ENCODE results near the gene TGM1. TPM values are rescaled to one million over a fixed set of nuclear protein-coding genes. Genes with fewer than 3 reads are reported as not detected.
"Not testable (repeated sequence)": the region's sequence is repeated elsewhere in the genome, so short reads cannot be mapped to it uniquely, and the experiment has no call there.

TGM1 gene
- polyA plus RNA-seq, 3 donors, result 1.2 to 1.9 (median 1.2) TPM

GRCh38 chr14:24235804-24236688, 26.9 kb downstream of the TGM1 start:
- DNase-seq (ENCODE audit: low read depth in 3 of 3, low spot score in 2 of 3), result no peak

DNA sequence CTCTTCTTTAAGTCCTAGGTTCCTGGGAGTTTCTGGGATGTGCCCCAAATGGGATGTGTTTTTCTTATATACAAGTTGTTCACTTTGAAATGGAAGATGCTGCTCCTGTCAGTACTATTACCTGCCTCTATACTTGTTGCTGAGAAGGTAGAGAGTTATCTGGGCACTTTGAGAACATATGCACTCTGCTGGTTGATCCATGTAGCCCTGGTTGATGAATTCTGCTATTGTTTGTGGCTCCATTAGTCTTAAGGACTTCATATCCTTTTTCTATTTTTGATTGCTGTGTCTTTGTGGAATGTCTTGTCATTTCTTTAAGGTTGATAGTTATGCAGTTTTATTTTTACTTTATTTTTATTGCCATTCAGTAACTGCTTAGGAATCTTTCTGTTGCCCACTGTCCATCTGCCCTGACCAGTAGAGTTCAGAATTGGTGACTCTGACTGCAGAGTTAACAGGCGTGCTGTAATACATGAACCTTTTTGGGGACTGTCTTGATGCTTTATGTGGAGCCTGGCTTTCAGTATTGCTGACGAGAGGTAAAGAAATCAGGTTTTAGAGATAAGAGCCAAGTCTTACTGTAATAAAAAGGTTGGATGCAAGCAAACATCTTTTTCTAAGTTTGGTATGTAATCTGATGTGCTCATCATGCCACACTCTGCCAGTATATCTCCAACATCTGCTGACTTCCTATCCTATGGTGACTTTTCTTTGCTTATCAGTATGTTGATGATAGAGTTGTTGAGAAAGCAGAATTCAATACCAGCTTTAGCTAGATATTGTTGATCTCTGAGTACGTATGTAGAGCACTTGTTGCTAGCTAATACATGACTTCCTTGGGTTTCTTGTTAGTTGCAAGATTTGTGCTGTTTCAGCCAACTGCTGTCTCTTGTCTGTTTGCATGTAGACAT, 28.6 kb downstream of the TGM1 start:
- DNase-seq (ENCODE audit: low read depth in 3 of 3, low spot score in 2 of 3), result no peak

DNA sequence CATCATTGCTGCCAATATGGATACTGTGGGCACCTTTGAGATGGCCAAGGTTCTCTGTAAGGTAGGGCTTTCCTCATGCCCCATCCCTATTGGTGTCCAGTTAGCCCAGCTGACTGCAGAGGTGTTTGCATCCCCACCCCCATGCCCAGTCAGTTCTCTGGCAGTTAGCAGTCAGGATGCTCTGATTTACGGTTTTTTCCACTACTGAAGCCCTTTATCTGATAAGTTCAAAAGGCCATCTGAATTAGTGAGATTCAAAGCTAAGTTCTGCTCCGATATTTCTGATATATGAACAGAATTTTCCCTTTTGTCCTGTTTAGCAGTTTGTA, 29.5 kb downstream of the TGM1 start:
- DNase-seq (ENCODE audit: low read depth in 3 of 3, low spot score in 2 of 3), result no peak

DNA sequence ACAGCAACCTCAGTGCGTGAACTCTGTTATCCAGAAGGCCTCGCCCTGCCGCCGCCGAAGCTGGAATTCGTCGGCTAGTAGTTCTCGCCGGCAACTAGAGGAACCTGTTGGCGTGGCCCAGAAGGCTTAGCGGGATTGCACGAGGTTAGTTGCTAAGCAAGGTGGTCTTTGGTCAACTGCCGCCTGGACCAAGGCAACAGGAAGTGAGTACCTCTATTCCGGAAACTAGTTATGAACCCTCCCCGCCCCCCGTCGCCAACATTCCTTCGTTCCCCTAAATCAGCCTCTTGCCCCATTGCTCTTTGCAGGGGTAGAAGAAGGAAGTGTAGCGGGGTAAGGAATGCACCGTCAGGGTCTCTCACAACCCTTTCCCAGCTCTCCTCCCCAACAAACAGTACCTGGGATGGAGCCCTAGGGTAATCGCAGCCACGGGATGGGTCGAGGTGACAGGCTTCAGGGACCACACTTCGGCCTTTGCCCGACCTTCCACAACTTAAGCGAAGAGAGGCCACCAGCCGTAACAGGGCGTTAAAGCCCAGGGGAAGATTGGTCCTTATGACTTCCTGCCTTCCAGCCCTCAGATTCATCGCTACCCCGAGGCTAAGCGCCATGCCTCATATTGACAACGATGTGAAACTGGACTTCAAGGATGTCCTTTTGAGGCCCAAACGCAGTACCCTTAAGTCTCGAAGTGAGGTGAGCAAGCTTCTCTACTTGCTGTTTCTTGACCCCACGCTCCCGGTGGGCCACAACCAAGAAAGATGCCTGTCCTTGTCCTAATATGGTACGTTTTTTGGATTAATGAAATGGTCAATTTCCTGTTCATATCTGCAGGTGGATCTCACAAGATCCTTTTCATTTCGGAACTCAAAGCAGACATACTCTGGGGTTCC, 30.1 kb downstream of the TGM1 start, which contains the start of gene GMPR2:
TSS of gene GMPR2 (plus strand) at position 285 of the 893 bp plus-strand sequence. CDS start at position 610, 325 bp downstream.
- no peak for DNase-seq (ENCODE audit: low read depth in 3 of 3, low spot score in 2 of 3)

DNA sequence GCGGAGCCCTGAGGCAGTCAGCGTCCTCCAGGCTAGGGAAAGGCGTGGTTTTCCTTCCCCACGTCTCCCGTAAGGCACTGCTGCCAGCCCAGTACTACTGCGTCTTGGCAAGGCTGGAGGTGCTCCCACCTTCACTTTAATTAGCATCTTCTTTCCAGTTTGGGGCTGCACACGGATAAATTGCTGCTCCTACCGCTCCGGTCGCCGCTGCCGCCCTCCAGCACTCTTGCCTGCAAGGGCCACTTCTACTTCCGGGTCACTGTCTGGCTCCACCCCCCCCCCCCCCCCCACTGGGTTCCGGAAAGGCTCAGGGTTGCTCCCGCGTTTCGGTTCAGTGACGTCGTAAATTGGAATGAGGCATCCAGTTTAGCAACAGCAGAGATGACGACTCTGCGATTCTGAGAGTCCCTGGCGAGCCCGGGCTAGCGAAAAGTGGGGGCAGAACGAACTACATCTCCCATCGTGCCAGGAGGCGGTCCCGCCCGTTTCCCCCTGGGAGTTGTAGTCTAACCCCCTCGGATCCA, 30.8 kb downstream of the TGM1 start, which contains the start of gene NEDD8:
TSS of gene NEDD8 (minus strand) at position 247 of the 524 bp plus-strand sequence. CDS start at position 147, 100 bp downstream.
- peak; percentile 83 to 90 (median 84) for DNase-seq (ENCODE audit: low read depth in 3 of 3, low spot score in 2 of 3)

DNA sequence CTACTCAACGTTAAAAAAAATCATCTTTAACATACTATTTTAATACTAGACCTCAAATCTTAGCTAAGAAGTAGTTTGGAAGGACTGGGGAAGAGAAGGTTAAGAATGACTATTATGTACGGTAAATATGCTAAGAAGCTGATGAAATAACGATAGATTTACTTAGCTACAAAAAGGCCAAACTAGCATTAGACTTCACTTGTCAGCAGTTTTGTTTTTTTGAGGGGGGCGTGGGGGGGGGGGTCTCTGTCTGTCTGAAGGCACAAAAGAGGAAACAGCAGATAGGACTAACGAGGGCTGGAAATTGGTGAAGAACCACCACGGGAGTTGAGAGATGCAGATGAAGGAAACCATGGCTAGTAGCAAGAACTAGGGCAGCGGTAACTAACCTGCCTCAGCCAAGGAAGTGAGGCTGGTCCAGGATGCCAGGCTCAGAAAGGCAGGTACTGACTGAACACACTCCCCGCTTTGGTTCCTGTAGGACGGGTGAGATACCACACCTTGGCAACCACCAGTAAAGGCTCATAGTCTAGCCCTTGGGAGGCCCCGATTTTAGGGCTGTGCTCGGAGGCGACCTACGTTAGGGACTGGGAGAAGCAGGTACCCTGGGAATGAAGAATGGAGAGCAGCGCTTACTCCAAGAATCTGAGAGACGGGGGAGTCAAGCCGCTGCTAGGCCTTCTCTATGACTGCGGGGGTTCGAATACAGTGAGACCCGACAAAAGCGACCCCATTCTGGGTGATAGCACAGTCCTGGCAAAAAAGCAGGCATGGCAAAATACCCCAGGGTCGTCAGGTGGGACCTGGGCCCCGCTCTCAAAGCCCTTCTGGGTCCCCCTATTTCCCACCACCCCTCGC, 31.5 kb downstream of the TGM1 start:
- no peak for DNase-seq (ENCODE audit: low read depth in 3 of 3, low spot score in 2 of 3)

DNA sequence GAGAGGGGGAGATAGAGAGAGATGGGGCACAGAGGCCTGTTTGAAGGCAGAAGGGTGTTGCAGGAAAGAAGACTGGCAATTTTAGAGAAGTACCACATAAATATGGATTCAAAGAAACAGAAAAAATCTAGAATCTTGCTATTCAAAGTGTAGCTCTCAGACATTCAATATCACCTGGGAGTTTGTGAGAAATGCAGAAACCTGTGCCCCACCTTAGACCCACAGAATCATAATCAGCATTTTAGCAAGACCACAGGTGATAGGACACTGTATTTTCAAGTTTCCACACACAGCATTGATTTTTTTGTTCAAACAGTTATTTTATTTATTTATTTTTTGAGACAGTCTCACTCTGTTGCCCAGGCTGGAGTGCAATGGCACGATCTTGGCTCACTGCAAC, 34.1 kb downstream of the TGM1 start:
- no peak for DNase-seq (ENCODE audit: low read depth in 3 of 3, low spot score in 2 of 3)

- no peak for DNase-seq (ENCODE audit: low read depth in 3 of 3, low spot score in 2 of 3)
These were observed 36.5 kb downstream of the TGM1 start for GRCh38 chr14:24226473-24226872.

DNA sequence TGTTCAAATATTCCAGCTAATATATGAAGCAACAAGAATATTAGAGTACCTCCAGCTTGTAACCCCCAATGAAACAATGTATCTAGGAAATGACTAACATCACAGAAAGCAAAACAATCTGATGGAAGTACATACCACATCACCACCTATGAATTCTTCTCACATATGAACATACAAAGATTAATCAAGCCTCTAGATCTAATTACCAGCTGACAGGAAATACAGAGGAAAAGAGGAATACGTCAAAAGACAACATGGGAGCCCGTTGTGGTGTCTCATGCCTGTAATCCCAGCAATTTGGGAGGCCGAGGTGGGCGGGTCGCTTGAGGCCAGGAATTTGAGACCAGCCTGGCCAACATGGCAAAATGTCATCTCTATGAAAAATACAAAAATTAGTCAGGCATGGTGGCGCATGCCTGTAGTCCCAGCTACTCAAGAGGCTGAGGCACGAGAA, 38.3 kb downstream of the TGM1 start:
- no peak for DNase-seq (ENCODE audit: low read depth in 3 of 3, low spot score in 2 of 3)

DNA sequence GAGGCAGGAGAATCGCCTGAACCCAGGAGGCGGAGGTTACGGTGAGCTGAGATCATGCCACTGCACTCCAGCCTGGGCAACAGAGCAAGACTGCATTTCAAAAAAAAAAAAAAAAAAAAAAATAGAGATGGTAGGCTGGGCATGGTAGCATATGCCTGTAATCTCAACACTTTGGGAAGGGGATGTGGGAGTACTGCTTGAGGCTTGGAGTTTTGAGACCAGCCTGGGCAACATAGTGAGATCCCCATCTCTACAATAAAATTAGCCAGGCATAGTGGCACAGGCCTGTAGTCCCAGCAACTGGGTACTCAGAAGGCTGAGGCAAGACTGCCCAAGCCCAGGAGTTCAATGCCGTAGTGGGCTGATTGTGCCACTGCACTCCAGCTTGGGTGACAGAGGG, 40.0 kb downstream of the TGM1 start:
- not testable (repeated sequence) for DNase-seq (ENCODE audit: low read depth in 3 of 3, low spot score in 2 of 3)

- no peak for DNase-seq (ENCODE audit: low read depth in 3 of 3, low spot score in 2 of 3)
These were observed 43.5 kb downstream of the TGM1 start for GRCh38 chr14:24219521-24219920.

DNA sequence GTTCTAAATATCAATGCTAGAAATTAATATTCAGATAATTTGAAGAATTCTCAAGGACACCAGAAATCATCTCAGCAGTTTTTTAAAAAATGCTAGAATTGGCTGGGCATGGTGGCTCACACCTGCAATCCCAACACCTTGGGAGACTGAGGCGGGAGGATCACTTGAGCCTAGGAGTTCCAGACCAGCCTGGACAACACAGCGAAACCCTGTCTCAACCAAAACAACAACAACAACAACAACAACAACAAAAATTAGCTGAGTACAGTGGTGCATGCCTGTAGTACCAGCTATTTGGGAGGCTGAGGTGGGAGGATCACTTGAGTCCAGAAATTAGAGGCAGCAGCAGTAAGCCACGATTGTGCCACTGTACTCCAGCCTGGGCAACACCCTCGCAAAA, 43.9 kb downstream of the TGM1 start:
- no peak for DNase-seq (ENCODE audit: low read depth in 3 of 3, low spot score in 2 of 3)

DNA sequence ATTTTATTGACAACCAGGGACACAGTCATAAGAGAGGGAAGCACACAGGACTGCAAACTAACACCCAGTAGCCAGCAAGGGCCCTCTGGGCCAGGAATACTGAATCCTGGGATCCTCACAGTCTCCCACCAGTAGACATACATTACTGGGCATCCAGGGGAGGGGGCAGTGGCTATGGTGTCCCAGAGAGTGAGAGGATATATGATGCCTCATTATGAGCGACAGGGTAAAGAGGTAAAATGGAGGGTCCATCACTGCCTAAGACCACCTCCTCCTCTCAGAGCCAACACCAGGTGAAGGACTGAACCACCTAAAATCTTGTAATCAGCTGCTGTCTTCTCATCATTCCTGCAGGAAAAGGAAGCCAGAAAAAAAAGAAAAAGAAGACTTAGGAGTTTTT, 46.1 kb downstream of the TGM1 start:
- not testable (repeated sequence) for DNase-seq (ENCODE audit: low read depth in 3 of 3, low spot score in 2 of 3)

- no peak for DNase-seq (ENCODE audit: low read depth in 3 of 3, low spot score in 2 of 3)
These were observed 46.7 kb downstream of the TGM1 start for GRCh38 chr14:24216345-24216699.

DNA sequence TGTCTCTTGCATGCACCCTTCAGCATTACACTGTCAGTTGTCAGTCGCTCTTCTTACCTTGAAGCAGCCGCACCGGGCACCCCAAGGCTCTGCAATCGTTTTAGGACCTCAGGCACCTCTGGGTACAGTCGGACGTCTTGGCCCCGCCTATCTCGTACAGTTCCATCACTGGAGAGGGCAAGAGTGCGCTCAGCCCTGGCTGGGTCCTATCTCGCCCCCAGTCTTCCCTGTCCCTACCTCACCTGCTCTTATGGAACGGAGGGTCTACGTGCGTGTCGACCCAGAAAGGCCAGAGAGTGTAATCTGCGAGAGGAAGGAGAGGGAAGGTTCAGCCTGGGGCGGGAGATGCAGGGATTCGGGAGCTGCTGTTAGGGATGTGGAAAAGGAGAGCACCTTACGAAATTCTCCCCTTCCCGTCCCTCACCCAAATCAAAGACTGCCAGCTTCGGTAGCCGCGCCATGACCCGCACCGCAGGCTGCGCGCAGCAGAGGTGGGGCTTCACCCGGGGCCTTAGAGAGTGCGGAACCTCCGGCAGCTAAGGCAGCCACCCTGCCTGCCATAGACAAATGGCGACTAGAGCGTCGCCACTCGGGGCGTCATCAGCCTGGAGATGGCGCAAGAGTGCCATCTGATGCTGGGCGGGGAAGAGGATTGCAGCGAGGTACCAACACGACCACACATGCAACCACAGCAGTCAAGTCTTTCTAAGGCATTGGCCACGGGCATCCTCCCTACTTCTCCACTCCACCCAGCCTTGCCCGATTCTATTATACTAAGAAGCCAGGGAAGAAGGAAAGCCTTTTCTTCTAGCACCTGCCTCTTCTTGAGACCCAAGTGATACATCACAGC, 47.3 kb downstream of the TGM1 start, which contains the start of gene MDP1:
TSS of gene MDP1 (minus strand) at position 572 of the 850 bp plus-strand sequence. CDS start at position 461, 111 bp downstream.
- peak; percentile 69 to 80 (median 76) for DNase-seq (ENCODE audit: low read depth in 3 of 3, low spot score in 2 of 3)

DNA sequence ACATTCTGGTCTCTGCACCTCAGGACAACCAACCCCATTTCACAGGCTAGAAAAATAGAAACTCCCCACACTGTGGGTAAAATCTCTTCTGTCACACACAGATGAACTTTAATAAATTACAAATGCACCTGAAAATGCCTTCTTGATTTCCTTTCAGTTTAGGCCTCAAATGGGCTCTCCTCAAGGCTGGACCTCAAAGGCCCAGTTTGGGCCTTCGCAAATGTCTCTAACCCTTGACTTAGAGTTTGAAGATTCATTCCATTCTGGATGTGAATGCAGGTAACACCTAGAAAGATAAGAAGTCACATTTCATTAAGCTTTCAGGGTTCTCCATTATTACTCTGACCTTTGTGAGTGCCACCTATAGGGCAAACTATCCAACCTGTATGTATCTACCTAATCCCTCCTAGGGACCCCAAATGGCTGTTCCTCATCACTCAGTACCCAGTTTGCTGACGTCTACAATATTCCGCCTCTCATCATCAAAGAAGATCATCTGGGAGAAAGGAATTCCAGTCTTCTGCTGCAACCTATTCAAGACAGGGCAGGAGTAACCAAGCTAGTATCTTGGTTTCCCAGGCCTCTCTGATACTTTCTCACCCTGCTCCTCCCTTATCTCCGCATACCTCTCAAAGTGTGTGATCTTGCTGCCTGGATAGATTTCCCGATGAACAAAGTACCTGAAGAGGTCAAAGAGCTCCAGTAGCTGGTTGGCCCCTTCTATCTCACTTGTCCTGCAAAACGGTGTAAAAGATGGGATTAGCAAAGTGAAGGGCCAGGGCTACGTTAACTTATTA, 48.9 kb downstream of the TGM1 start:
- DNase-seq (ENCODE audit: low read depth in 3 of 3, low spot score in 2 of 3), result no peak
